Panc1 (cell line): ENCODE data around the gene TAF1A. TPM values are rescaled to one million over a fixed set of nuclear protein-coding genes. Genes with fewer than 3 reads are reported as not detected.

Source experiments
- ATAC-seq: fragments of 200-7000 bp; cut with Tn5 transposase; 2 replicates; pipeline ENCODE4 v1.9.1; 2020; ENCODE audit warnings: mild to moderate bottlenecking, moderate library complexity
- BruUV-seq: library from RNA; stranded (reverse); fragments of 400-500 nt; replicated peaks from 2 replicates; lab custom pipeline; 2021; lab: Mats Ljungman, UMichigan
- CTCF ChIA-PET: fragments of 300-600 bp; sonication (Branson Sonifier 250); formaldehyde crosslinking; loops from one replicate; lab custom pipeline; 2022; ENCODE audit warnings: antibody characterized with exemption; lab: Charles Lee
- POLR2A ChIA-PET: fragments of 300-600 bp; sonication (Branson Sonifier 250); formaldehyde crosslinking; loops from one replicate; lab custom pipeline; 2022; ENCODE audit warnings: antibody characterized with exemption; lab: Charles Lee
- DNase-seq: peaks from one replicate; pipeline ENCODE4 v3.0.0-alpha.2; 2010; ENCODE audit warnings: low read depth, low spot score
- H3K27ac ChIP-seq: 2 replicates; pipeline ENCODE4 v1.5.1; 2011; ENCODE audit warnings: mild to moderate bottlenecking, low read length, inconsistent platforms
- H3K27me3 ChIP-seq: fragments of 200-500 bp; sonication (Bioruptor generic); 2 replicates; pipeline ENCODE4 v1.6.0; 2014; ENCODE audit warnings: low read length, inconsistent platforms; ENCODE audit not compliant: control insufficient read depth, insufficient read depth
- H3K36me3 ChIP-seq: fragments of 200-500 bp; sonication (Bioruptor generic); 2 replicates; pipeline ENCODE4 v1.5.1; 2014; ENCODE audit warnings: inconsistent platforms, mild to moderate bottlenecking, low read length, moderate library complexity; ENCODE audit not compliant: control insufficient read depth, insufficient read depth
- H3K4me1 ChIP-seq: 2 replicates; pipeline ENCODE4 v1.5.1; 2011; ENCODE audit warnings: inconsistent platforms, mild to moderate bottlenecking, low read length, moderate library complexity; ENCODE audit not compliant: control insufficient read depth, insufficient read depth
- H3K4me3 ChIP-seq, 2 experiments: 2 replicates each; pipeline ENCODE4 v1.5.1; 2011 to 2012; ENCODE audit warnings: low read depth in 2 of 2, low read length in 2 of 2, mild to moderate bottlenecking in 2 of 2, inconsistent platforms in 1 of 2, moderate library complexity in 1 of 2
- H3K9me3 ChIP-seq: fragments of 200-500 bp; sonication (Bioruptor generic); 2 replicates; pipeline ENCODE4 v1.5.1; 2014; ENCODE audit warnings: low read depth, mild to moderate bottlenecking, inconsistent platforms, low read length, moderate library complexity; ENCODE audit not compliant: control insufficient read depth, insufficient read depth
- CTCF ChIP-seq: fragments of 450-650 bp; IDR thresholded peaks from 2 replicates; pipeline ENCODE4 v1.5.1; 2017; ENCODE audit warnings: mild to moderate bottlenecking
- POLR2AphosphoS5 ChIP-seq: IDR thresholded peaks from 2 replicates; pipeline ENCODE4 v1.6.1; 2012; ENCODE audit warnings: mild to moderate bottlenecking, low read depth, low read length, moderate library complexity
- SIN3A ChIP-seq: IDR thresholded peaks from 2 replicates; pipeline ENCODE4 v1.6.1; 2012; ENCODE audit warnings: low read depth, mild to moderate bottlenecking, low read length, moderate library complexity, borderline replicate concordance; ENCODE audit not compliant: insufficient read depth
- TCF7L2 ChIP-seq: IDR thresholded peaks from 2 replicates; pipeline ENCODE4 v1.6.1; 2011; ENCODE audit warnings: mild to moderate bottlenecking, low read depth, low read length, inconsistent platforms
- in situ Hi-C: cut with HindIII; loops from 2 replicates; pipeline ENCODE4 v1.10.0; 2016; ENCODE audit warnings: low sequenced_read_pairs, low pct_unique_long_range_greater_than_20kb
- intact Hi-C: fragments of 100-400 bp; cut with micrococcal nuclease; formaldehyde crosslinking; loops from one replicate; pipeline ENCODE4 v1.10.0; 2022; ENCODE audit not compliant: unreplicated experiment
- total RNA-seq: library from RNA; stranded (reverse); gene quantifications from one replicate; pipeline ENCODE4 v1.2.1, GENCODE V29; 2021; ENCODE audit not compliant: unreplicated experiment
- TF ChIP-seq, protein P1 (sequence below), 2 experiments: IDR thresholded peaks; 2 replicates each; pipeline ENCODE4 v1.6.1; 2011 to 2012; ENCODE audit warnings: low read depth in 2 of 2, control low read depth in 1 of 2, low read length in 1 of 2, mild to moderate bottlenecking in 1 of 2, moderate library complexity in 1 of 2; ENCODE audit not compliant: insufficient read depth in 1 of 2

Gene TAF1A
- total RNA-seq, 1 experiment from 2014 or later: 11.6 TPM

DNA sequence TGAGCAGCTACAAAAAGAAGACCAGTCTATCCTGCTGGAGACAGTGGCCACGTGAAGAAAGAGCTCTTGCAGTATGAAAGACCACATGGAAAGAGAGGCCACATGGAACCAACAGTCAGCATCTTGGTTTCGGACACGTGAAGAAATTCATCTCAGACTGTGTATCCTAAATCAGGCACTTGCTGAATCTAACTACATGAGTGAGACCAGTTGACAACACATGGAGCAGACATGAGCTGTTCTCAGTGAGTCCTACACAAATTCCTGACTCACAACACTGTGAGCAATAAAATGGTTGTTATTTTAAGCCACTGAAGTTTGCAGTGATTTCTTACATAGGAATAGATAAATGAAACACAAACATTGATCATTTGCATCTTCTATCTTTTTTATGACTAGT is 2.4 kb upstream of the TAF1A start:
- in situ Hi-C loops (no loop called here), intact Hi-C loops (loop anchor here (2.0 kb wide), 1 partner anchor 51 kb away; no protein-coding TSS in a partner anchor)
- DNase-seq: no peak
- ChIA-PET CTCF (no interaction called here), POLR2A (no interaction called here)
- ATAC-seq: no peak
- Histone ChIP-seq H3K9me3 (no peaks in the 10 kb centered on the region), H3K27me3 (no peaks in the 10 kb centered on the region), H3K4me1 (peaks cover 17% of the 10 kb centered on the region; the same call in 1 of the 2 replicates), H3K27ac (no peak overlapping the region), H3K4me3 (no peak overlapping the region), H3K36me3 (peaks cover 13% of the 10 kb centered on the region)
- BruUV-seq: no TSS peak
- TF ChIP-seq TCF7L2 (no peak), CTCF (no peak), POLR2AphosphoS5 (no peak), SIN3A (no peak)
- TF ChIP-seq, protein P1, sequence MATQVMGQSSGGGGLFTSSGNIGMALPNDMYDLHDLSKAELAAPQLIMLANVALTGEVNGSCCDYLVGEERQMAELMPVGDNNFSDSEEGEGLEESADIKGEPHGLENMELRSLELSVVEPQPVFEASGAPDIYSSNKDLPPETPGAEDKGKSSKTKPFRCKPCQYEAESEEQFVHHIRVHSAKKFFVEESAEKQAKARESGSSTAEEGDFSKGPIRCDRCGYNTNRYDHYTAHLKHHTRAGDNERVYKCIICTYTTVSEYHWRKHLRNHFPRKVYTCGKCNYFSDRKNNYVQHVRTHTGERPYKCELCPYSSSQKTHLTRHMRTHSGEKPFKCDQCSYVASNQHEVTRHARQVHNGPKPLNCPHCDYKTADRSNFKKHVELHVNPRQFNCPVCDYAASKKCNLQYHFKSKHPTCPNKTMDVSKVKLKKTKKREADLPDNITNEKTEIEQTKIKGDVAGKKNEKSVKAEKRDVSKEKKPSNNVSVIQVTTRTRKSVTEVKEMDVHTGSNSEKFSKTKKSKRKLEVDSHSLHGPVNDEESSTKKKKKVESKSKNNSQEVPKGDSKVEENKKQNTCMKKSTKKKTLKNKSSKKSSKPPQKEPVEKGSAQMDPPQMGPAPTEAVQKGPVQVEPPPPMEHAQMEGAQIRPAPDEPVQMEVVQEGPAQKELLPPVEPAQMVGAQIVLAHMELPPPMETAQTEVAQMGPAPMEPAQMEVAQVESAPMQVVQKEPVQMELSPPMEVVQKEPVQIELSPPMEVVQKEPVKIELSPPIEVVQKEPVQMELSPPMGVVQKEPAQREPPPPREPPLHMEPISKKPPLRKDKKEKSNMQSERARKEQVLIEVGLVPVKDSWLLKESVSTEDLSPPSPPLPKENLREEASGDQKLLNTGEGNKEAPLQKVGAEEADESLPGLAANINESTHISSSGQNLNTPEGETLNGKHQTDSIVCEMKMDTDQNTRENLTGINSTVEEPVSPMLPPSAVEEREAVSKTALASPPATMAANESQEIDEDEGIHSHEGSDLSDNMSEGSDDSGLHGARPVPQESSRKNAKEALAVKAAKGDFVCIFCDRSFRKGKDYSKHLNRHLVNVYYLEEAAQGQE (IDR thresholded peaks at IDR 0.05; ENCODE audit: insufficient read depth in 1 of 2, low read depth in 2 of 2, low read length in 1 of 2): no peak

DNA sequence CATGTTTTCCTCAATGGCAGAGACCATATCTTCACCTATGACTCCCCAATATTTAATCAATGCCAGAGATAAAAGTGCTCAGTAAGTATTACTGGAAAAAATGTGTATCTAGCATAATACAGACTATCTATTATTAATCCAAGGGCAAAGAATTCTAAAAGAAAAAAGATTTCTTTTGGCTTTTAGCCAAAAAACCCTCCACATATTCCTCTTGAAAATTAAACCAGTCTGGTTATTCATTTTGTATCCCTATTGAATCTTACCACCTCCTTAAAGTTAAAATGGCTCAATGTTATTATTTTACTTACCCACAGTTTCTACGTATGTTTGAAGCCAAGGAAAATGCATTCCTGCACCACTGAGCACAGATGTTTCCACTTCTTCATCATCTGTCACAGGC is 1.6 kb downstream of the TAF1A start:
- POLR2A ChIA-PET: no interaction called here
- ATAC-seq (no peak), DNase-seq (no peak)
- no peaks in the 10 kb centered on the region for H3K27me3 ChIP-seq
- H3K27ac ChIP-seq: peak overlapping the region; percentile 97; the same call in 1 of the 2 replicates
- peaks cover 22% of the 10 kb centered on the region for H3K4me1 ChIP-seq
- in situ Hi-C loops: loop anchor here (5.0 kb wide), 1 partner anchor 34 kb away; no protein-coding TSS in a partner anchor
- no peaks in the 10 kb centered on the region for H3K9me3 ChIP-seq
- no TSS peak for BruUV-seq
- CTCF ChIA-PET: no interaction called here
- H3K4me3 ChIP-seq: peak overlapping the region; percentile 94 to 98; a peak in 3 of 4 replicates
- TF ChIP-seq SIN3A (no peak), POLR2AphosphoS5 (no peak), TCF7L2 (no peak), CTCF (no peak)
- TF ChIP-seq, protein P1 (IDR thresholded peaks at IDR 0.05; ENCODE audit: insufficient read depth in 1 of 2, low read depth in 2 of 2, low read length in 1 of 2): no peak
- H3K36me3 ChIP-seq: peaks cover 24% of the 10 kb centered on the region
- intact Hi-C loops: no loop called here
